ENCODE data around the gene MCM7. TPM values are rescaled to one million over a fixed set of nuclear protein-coding genes. Genes with fewer than 3 reads are reported as not detected.

MCM7 gene
- total and polyA plus RNA-seq, 10 of the 15 experiments (the other 5 are each of a cell fraction or from before 2014, with no cell fraction given) = 183 to 383 (median 244) TPM

DNA sequence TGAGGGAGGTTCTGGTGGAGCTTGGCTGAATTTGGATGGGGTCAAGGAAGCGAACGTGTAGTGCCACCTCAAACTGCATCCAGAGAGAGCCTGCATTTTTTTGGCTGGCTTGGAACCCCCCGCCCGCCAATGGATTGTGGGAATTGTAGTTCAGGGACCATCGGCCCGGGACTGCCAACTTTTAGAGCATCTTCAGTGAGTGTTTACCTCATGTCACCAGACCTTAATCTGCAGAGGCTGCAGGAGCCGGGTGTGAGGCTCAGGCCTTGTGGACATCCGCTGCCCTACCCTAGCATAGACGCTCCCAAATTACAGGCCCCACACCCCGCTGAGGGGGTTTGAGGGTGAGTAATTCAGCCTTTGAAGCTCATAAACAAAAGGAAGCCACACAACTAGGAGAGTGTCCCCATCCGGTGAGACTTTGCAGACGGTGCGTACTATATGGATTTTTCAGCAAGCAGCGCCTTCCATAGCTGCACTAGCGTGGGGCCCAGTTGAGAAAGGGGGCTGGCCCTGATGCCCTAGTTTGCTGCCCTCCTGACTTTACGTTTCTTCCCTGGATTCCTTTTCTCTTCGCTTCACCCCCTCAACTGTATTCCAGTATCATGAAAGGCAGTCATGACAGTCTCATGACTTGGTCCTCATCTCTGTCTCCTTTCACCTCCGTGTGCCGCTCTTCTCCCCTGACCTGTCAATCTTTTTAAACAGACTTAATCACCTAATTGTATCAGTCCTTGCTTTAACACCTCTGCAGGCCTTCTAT, 19.0 kb upstream of the MCM7 start (continued):
- TF ChIP-seq, protein P1, sequence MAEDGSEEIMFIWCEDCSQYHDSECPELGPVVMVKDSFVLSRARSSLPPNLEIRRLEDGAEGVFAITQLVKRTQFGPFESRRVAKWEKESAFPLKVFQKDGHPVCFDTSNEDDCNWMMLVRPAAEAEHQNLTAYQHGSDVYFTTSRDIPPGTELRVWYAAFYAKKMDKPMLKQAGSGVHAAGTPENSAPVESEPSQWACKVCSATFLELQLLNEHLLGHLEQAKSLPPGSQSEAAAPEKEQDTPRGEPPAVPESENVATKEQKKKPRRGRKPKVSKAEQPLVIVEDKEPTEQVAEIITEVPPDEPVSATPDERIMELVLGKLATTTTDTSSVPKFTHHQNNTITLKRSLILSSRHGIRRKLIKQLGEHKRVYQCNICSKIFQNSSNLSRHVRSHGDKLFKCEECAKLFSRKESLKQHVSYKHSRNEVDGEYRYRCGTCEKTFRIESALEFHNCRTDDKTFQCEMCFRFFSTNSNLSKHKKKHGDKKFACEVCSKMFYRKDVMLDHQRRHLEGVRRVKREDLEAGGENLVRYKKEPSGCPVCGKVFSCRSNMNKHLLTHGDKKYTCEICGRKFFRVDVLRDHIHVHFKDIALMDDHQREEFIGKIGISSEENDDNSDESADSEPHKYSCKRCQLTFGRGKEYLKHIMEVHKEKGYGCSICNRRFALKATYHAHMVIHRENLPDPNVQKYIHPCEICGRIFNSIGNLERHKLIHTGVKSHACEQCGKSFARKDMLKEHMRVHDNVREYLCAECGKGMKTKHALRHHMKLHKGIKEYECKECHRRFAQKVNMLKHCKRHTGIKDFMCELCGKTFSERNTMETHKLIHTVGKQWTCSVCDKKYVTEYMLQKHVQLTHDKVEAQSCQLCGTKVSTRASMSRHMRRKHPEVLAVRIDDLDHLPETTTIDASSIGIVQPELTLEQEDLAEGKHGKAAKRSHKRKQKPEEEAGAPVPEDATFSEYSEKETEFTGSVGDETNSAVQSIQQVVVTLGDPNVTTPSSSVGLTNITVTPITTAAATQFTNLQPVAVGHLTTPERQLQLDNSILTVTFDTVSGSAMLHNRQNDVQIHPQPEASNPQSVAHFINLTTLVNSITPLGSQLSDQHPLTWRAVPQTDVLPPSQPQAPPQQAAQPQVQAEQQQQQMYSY (CRISPR knock-in tag; IDR thresholded peaks at IDR 0.05) = no peak
- TF ChIP-seq NKRF (conservative IDR thresholded peaks at IDR 0.05) (peak; percentile 19; the same call in 1 of the 2 replicates), SUZ12 (IDR thresholded peaks at IDR 0.05; ENCODE audit: unreplicated experiment) (no peak), LARP7 (IDR thresholded peaks at IDR 0.05) (no peak), SIN3A (IDR thresholded peaks at IDR 0.05; ENCODE audit: low read depth, low read length) (0 out of 2 replicates have a peak, but pooled peaks have one; percentile 45), PAX8 (IDR thresholded peaks at IDR 0.05) (no peak), ATF3 (IDR thresholded peaks at IDR 0.05; ENCODE audit: borderline replicate concordance, extremely low read depth, low read depth, low read length) (no peak), CHD1 (IDR thresholded peaks at IDR 0.05; ENCODE audit: low read depth, low read length) (no peak), TCF7 (IDR thresholded peaks at IDR 0.05; ENCODE audit: borderline replicate concordance) (no peak), YY1 (IDR thresholded peaks at IDR 0.05; ENCODE audit: low read depth, low read length) (peak; percentile 37; the same call in 1 of the 2 replicates), NRF1 (conservative IDR thresholded peaks at IDR 0.05; ENCODE audit: low read depth, low read length) (no peak), RUNX3 (IDR thresholded peaks at IDR 0.05; ENCODE audit: low read length) (no peak), CBFB (IDR thresholded peaks at IDR 0.05; ENCODE audit: low read depth) (no peak), BCL3 (IDR thresholded peaks at IDR 0.05; ENCODE audit: borderline replicate concordance, insufficient read depth, low read depth, low read length, poor library complexity, severe bottlenecking) (no peak), TARDBP (IDR thresholded peaks at IDR 0.05; ENCODE audit: borderline replicate concordance) (no peak)
- TF ChIP-seq, protein P2, sequence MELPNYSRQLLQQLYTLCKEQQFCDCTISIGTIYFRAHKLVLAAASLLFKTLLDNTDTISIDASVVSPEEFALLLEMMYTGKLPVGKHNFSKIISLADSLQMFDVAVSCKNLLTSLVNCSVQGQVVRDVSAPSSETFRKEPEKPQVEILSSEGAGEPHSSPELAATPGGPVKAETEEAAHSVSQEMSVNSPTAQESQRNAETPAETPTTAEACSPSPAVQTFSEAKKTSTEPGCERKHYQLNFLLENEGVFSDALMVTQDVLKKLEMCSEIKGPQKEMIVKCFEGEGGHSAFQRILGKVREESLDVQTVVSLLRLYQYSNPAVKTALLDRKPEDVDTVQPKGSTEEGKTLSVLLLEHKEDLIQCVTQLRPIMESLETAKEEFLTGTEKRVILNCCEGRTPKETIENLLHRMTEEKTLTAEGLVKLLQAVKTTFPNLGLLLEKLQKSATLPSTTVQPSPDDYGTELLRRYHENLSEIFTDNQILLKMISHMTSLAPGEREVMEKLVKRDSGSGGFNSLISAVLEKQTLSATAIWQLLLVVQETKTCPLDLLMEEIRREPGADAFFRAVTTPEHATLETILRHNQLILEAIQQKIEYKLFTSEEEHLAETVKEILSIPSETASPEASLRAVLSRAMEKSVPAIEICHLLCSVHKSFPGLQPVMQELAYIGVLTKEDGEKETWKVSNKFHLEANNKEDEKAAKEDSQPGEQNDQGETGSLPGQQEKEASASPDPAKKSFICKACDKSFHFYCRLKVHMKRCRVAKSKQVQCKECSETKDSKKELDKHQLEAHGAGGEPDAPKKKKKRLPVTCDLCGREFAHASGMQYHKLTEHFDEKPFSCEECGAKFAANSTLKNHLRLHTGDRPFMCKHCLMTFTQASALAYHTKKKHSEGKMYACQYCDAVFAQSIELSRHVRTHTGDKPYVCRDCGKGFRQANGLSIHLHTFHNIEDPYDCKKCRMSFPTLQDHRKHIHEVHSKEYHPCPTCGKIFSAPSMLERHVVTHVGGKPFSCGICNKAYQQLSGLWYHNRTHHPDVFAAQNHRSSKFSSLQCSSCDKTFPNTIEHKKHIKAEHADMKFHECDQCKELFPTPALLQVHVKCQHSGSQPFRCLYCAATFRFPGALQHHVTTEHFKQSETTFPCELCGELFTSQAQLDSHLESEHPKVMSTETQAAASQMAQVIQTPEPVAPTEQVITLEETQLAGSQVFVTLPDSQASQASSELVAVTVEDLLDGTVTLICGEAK (IDR thresholded peaks at IDR 0.05; ENCODE audit: borderline replicate concordance) = no peak
- TF ChIP-seq, protein P3, sequence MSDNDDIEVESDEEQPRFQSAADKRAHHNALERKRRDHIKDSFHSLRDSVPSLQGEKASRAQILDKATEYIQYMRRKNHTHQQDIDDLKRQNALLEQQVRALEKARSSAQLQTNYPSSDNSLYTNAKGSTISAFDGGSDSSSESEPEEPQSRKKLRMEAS (IDR thresholded peaks at IDR 0.05; ENCODE audit: low read depth, low read length) = no peak
